WTC11 (cell line): ENCODE results near the gene YOD1. TPM values are rescaled to one million over a fixed set of nuclear protein-coding genes. Genes with fewer than 3 reads are reported as not detected.
A peak's percentile ranks its signal among the peaks of the same experiment; 100 is the strongest.

ENCODE experiments used
- ATAC-seq: fragments of 200-7000 bp; cut with Tn5 transposase; 2 replicates; pipeline ENCODE4 v1.10.0; 2021; ENCODE audit warnings: mild to moderate bottlenecking, moderate library complexity
- Bru-seq: library from RNA; stranded (reverse); fragments of 400-500 nt; gene quantifications from one replicate; lab custom pipeline; 2021; lab: Mats Ljungman, UMichigan
- CTCF ChIA-PET: fragments of 300-600 bp; sonication (Branson Sonifier 250); formaldehyde crosslinking; loops from one replicate; lab custom pipeline; 2021; ENCODE audit warnings: antibody characterized with exemption; lab: Charles Lee
- POLR2A ChIA-PET: fragments of 350-600 bp; sonication (Branson Sonifier 250); formaldehyde crosslinking; loops from one replicate; lab custom pipeline; 2021; ENCODE audit warnings: antibody characterized with exemption; lab: Charles Lee
- DNase-seq: peaks from one replicate; pipeline ENCODE4 v3.0.0; 2021; ENCODE audit warnings: low spot score
- H3K27ac Mint-ChIP-seq: 2 replicates; pipeline ENCODE4 v1.8.0; 2021; ENCODE audit warnings: mixed read lengths
- H3K27me3 Mint-ChIP-seq: 2 replicates; pipeline ENCODE4 v1.8.0; 2021; ENCODE audit warnings: low read depth, mild to moderate bottlenecking, moderate library complexity, mixed read lengths
- H3K36me3 Mint-ChIP-seq: 2 replicates; pipeline ENCODE4 v1.8.0; 2021; ENCODE audit warnings: mixed read lengths
- H3K4me1 Mint-ChIP-seq: 2 replicates; pipeline ENCODE4 v1.8.0; 2022; ENCODE audit warnings: mixed read lengths
- H3K4me3 Mint-ChIP-seq: 2 replicates; pipeline ENCODE4 v1.8.0; 2021; ENCODE audit warnings: mild to moderate bottlenecking, moderate library complexity, mixed read lengths
- H3K9me3 Mint-ChIP-seq: 2 replicates; pipeline ENCODE4 v1.8.0; 2021; ENCODE audit warnings: mixed read lengths
- E2F1 ChIP-seq: sonication (generic); formaldehyde crosslinking; IDR thresholded peaks from 2 replicates; pipeline ENCODE4 v1.8.0; 2022; ENCODE audit warnings: mild to moderate bottlenecking, missing genetic modification reagents
- ELF4 ChIP-seq: sonication (generic); formaldehyde crosslinking; IDR thresholded peaks from 2 replicates; pipeline ENCODE4 v1.8.1; 2022; ENCODE audit warnings: low read depth, mild to moderate bottlenecking, moderate library complexity, missing genetic modification reagents
- FOXJ3 ChIP-seq: sonication (generic); formaldehyde crosslinking; IDR thresholded peaks from 2 replicates; pipeline ENCODE4 v1.9.0; 2021; ENCODE audit warnings: missing genetic modification reagents, mild to moderate bottlenecking, borderline replicate concordance
- GABPB1 ChIP-seq: sonication (generic); formaldehyde crosslinking; IDR thresholded peaks from 2 replicates; pipeline ENCODE4 v1.8.1; 2023; ENCODE audit warnings: mild to moderate bottlenecking, missing genetic modification reagents
- HMGA2 ChIP-seq: fragments of 250-450 bp; sonication (Bioruptor Pico); IDR thresholded peaks from 2 replicates; pipeline ENCODE4 v1.4.0; 2021; ENCODE audit warnings: mild to moderate bottlenecking, moderate library complexity
- JAZF1 ChIP-seq: fragments of 250-450 bp; sonication (Bioruptor Pico); IDR thresholded peaks from 2 replicates; pipeline ENCODE4 v1.9.0; 2021; ENCODE audit warnings: moderate library complexity, mild to moderate bottlenecking, inconsistent platforms
- NFYB ChIP-seq: sonication (generic); formaldehyde crosslinking; conservative IDR thresholded peaks from 2 replicates; pipeline ENCODE4 v1.8.0; 2022; ENCODE audit warnings: low read depth, missing genetic modification reagents
- NR1H2 ChIP-seq: sonication (generic); formaldehyde crosslinking; IDR thresholded peaks from 2 replicates; pipeline ENCODE4 v1.9.0; 2021; ENCODE audit warnings: mild to moderate bottlenecking, moderate library complexity, missing genetic modification reagents
- NR2C2 ChIP-seq: sonication (generic); formaldehyde crosslinking; IDR thresholded peaks from 2 replicates; pipeline ENCODE4 v1.8.0; 2022; ENCODE audit warnings: mild to moderate bottlenecking, missing genetic modification reagents
- PRDM15 ChIP-seq: sonication (generic); formaldehyde crosslinking; IDR thresholded peaks from 2 replicates; pipeline ENCODE4 v1.8.0; 2022; ENCODE audit warnings: missing genetic modification reagents
- TEAD1 ChIP-seq: sonication (generic); formaldehyde crosslinking; IDR thresholded peaks from 2 replicates; pipeline ENCODE4 v1.8.0; 2022; ENCODE audit warnings: mild to moderate bottlenecking, missing genetic modification reagents
- USF1 ChIP-seq: sonication (generic); formaldehyde crosslinking; IDR thresholded peaks from 2 replicates; pipeline ENCODE4 v1.8.0; 2022; ENCODE audit warnings: mild to moderate bottlenecking, missing genetic modification reagents
- ZNF416 ChIP-seq: fragments of 250-450 bp; sonication (Bioruptor Pico); IDR thresholded peaks from 2 replicates; pipeline ENCODE4 v1.9.0; 2021; ENCODE audit warnings: mild to moderate bottlenecking, inconsistent platforms
- ZNF512 ChIP-seq: sonication (generic); formaldehyde crosslinking; IDR thresholded peaks from 2 replicates; pipeline ENCODE4 v1.8.1; 2022; ENCODE audit warnings: missing genetic modification reagents, borderline replicate concordance
- long read RNA-seq, 3 experiments: library from RNA in 1 of 3; library from capped mRNA in 1 of 3; library from polyadenylated mRNA in 1 of 3; unstranded in 2 of 3; stranded (forward) in 1 of 3; transcript quantifications; one replicate each; pipeline ENCODE4 v2.0.0, GENCODE V29; 2021
- total RNA-seq: library from RNA; stranded (reverse); gene quantifications from 3 replicates; pipeline ENCODE4 v1.2.3, GENCODE V29; 2021

The YOD1 gene
- total RNA-seq (9.8 to 12.0 TPM (median 10.2 TPM) in 3 replicates), Bru-seq, nascent RNA (percentile 98 among the genes with signal in this experiment)
- long read RNA-seq, experiment 1, full-length matches to known transcripts = 35 of 54 reads
- long read RNA-seq, experiment 1, partial matches to known transcripts = 0 of 54 reads
- long read RNA-seq, experiment 1, other reads (novel, unspliced or antisense) = 19 of 54 reads
- long read RNA-seq, experiment 2, full-length matches to known transcripts = 5 of 11 reads
- long read RNA-seq, experiment 2, partial matches to known transcripts = 6 of 11 reads
- long read RNA-seq, experiment 2, other reads (novel, unspliced or antisense) = 0 of 11 reads
- long read RNA-seq, experiment 3, full-length matches to known transcripts = 1 of 1 reads
- long read RNA-seq, experiment 3, partial matches to known transcripts = 0 of 1 reads
- long read RNA-seq, experiment 3, other reads (novel, unspliced or antisense) = 0 of 1 reads

DNA sequence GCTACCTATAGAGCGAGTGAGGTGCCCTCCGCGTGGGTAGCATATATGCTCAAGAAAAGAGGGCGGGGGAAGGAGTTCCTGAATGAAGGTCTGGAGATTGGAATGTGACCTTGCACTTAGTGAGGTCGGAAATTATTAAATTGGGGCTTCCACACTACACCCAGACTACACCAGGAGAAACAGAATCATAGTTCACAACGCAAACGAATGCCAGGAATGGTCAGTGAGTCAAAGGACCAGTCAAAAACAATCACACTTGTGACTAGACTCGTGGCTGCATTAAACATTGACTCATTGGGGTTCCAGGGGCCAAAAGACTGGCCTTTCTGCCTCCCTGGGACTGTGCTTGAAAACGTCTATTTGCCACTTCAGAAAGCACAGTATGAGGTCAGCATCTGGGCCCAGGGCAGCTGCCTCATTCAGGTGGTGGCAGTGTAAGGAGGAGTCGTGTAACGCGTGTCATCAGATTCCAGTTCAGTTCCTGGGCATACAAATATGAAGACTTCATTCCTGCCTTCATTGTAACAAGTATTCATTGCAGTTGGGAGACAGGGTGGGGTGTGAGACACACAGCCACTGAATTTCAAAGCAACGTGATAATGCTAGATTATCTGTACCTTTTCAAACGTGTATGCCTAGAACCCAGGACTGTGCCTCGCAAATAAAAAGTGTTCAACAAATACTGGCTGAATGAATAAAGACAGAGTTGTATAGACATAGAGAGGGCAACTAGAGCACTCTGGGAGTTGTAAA is at the start of gene YOD1:
Gene YOD1 (minus strand): TSS at position 18 of the 753 bp plus-strand sequence. CDS start 178 bp downstream, outside the sequence.
- POLR2A ChIA-PET = no interaction called here
- TF ChIP-seq NR2C2 (CRISPR knock-in tag) = no peak
- no peak for TF ChIP-seq HMGA2 (CRISPR knock-in tag)
- TF ChIP-seq NR1H2 (CRISPR knock-in tag) = no peak
- TF ChIP-seq ZNF512 = no peak
- TF ChIP-seq NFYB (CRISPR knock-in tag) = no peak
- no peak for TF ChIP-seq TEAD1 (CRISPR knock-in tag)
- TF ChIP-seq JAZF1 (CRISPR knock-in tag) = no peak
- no peak for TF ChIP-seq GABPB1
- TF ChIP-seq, all 79 proteins: peak for 0
- peaks cover 50% of the 10 kb centered on the region for H3K4me1 Mint-ChIP-seq
- CTCF ChIA-PET = interaction anchor here (2.0 kb wide), 1 partner anchor 19 kb away, joined by 17 read pairs; the partner anchor contains the start of gene C1orf116
- H3K9me3 Mint-ChIP-seq = no peaks in the 10 kb centered on the region
- peak within 1 kb of the TSS; percentile 95 for H3K4me3 Mint-ChIP-seq
- DNase-seq (no peak), ATAC-seq (no peak)
- H3K27me3 Mint-ChIP-seq = no peaks in the 10 kb centered on the region
- H3K27ac Mint-ChIP-seq = peak within 1 kb of the TSS; percentile 98
- peaks cover 30% of the 10 kb centered on the region for H3K36me3 Mint-ChIP-seq

DNA sequence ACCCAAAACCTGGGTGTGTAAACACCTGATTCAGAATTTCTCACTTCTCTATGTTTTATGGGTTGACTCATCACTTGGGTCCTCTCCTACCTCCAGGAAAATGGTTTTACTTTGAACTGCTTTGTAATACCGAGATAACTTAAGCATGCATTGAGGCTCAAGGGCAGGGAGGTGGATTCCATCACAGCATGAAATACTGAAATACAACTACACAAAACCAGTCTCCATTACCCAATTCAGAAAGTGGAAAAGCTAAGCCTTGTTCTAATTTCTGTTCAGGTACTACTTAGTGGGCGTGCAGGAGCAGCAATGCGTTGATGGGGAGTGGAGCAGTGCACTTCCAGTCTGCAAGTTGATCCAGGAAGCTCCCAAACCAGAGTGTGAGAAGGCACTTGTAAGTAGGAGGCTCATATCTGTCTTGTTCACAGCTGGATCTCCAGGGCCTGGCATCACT is 46.9 kb upstream of the YOD1 start:
- H3K9me3 Mint-ChIP-seq = peaks cover 17% of the 10 kb centered on the region
- H3K27ac Mint-ChIP-seq = no peak overlapping the region
- POLR2A ChIA-PET = no interaction called here

More for the DNA sequence above, 46.9 kb upstream of the YOD1 start:
- CTCF ChIA-PET = no interaction called here
- DNase-seq (no peak), ATAC-seq (no peak)
- peaks cover 12% of the 10 kb centered on the region for H3K36me3 Mint-ChIP-seq
- H3K4me1 Mint-ChIP-seq = no peaks in the 10 kb centered on the region
- peaks cover 4% of the 10 kb centered on the region for H3K27me3 Mint-ChIP-seq
- no peak for TF ChIP-seq ELF4
- TF ChIP-seq GABPB1 = no peak
- no peak for TF ChIP-seq PRDM15 (CRISPR knock-in tag)
- TF ChIP-seq E2F1 (CRISPR knock-in tag) = no peak
- TF ChIP-seq USF1 (CRISPR knock-in tag) = no peak
- no peak for TF ChIP-seq FOXJ3
- no peak for TF ChIP-seq ZNF416 (CRISPR knock-in tag)
- no peak overlapping the region for H3K4me3 Mint-ChIP-seq
